GM12892 (cell line): Measurements from ENCODE around the gene SEC11C.

ENCODE experiments used
- POLR2A ChIP-seq: IDR thresholded peaks from 2 replicates; pipeline ENCODE4 v1.6.1; 2011; ENCODE audit warnings: low read depth, low read length, control low read depth
- POLR2AphosphoS5 ChIP-seq: IDR thresholded peaks from 2 replicates; pipeline ENCODE4 v1.6.1; 2011; ENCODE audit warnings: low read depth, low read length, control low read depth
- TAF1 ChIP-seq: IDR thresholded peaks from 2 replicates; pipeline ENCODE4 v1.6.1; 2011; ENCODE audit warnings: low read depth, mild to moderate bottlenecking, control low read depth, low read length, borderline replicate concordance

DNA sequence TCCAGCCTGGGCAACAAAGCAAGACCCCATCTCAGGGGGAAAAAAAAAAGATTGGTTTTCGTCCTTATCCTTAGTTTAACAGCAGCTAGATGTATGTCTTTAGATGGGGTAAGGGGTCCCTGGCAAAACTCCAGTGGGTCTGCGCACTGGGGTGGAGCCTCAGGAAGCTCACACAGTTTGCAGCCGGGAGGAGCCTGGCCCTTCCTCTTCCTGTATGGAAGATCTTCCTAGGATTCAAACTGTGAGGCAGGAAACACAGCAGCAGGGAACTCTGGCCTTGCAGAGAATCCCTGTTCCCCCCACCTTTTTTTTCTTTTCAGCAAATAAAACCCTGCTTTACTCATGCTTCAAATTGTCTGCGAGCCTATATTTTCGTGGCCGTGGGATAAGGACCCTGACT is 67.8 kb downstream of the SEC11C start:
- TF ChIP-seq POLR2AphosphoS5 (no peak), POLR2A (no peak), TAF1 (no peak)
